K562 (cell line): ENCODE results near the gene AKR1D1. TPM values are rescaled to one million over a fixed set of nuclear protein-coding genes. Genes with fewer than 3 reads are reported as not detected.
A peak's percentile ranks its signal among the peaks of the same experiment; 100 is the strongest.

Source experiments
- ATAC-seq: fragments of 200-7000 bp; cut with Tn5 transposase; 3 replicates; pipeline ENCODE4 v1.9.1; 2020; ENCODE audit warnings: moderate library complexity
- BruUV-seq: library from RNA; stranded (reverse); fragments of 400-500 nt; replicated peaks from 2 replicates; lab custom pipeline; 2021; lab: Mats Ljungman, UMichigan
- CTCF ChIA-PET: fragments of 300-600 bp; formaldehyde crosslinking; extraction: SDS; loops from one replicate; lab custom pipeline; 2021; ENCODE audit warnings: low intra/inter-chr PET ratio; lab: Yijun Ruan, JAX
- POLR2A ChIA-PET: fragments of 300-600, 350-650 bp; sonication (Branson Sonifier 250); formaldehyde crosslinking; extraction: SDS; loops from one replicate; lab custom pipeline; 2021; ENCODE audit warnings: antibody characterized with exemption, inconsistent platforms; lab: Yijun Ruan, JAX
- DNase-seq, 4 experiments: peaks; one replicate each; pipeline versions ENCODE4 v3.0.0 to v3.0.0-alpha.2; 2011 to 2018; ENCODE audit warnings: low spot score in 3 of 4, mixed read lengths in 3 of 4; ENCODE audit errors: extremely low read depth in 1 of 4
- FAIRE-seq: peaks from 2 replicates; lab custom pipeline; 2011; peaks lifted over from hg19 to GRCh38; lab: Jason Lieb, UNC
- H2AFZ ChIP-seq: 2 replicates; pipeline ENCODE4 v1.6.0; 2011; ENCODE audit warnings: low read depth, low read length, control low read depth, inconsistent platforms
- H3K27ac ChIP-seq: fragments of 200-600 bp; 3 replicates; pipeline ENCODE4 v1.8.0; 2011; ENCODE audit warnings: low read depth, mild to moderate bottlenecking, control low read depth, inconsistent platforms, low read length, moderate library complexity, mixed read lengths; ENCODE audit errors: extremely low read depth
- H3K27me3 ChIP-seq, 2 experiments: fragments of 300-600 bp in 1 of 2; 2 replicates in 1 of 2; 3 replicates in 1 of 2; pipeline versions ENCODE4 v1.6.0 to v1.8.0; 2011; ENCODE audit warnings: inconsistent platforms in 2 of 2, low read length in 2 of 2, mild to moderate bottlenecking in 1 of 2, mixed read lengths in 1 of 2, moderate library complexity in 1 of 2; ENCODE audit not compliant: control insufficient read depth in 2 of 2, insufficient read depth in 2 of 2
- H3K36me3 ChIP-seq: fragments of 300-600 bp; 3 replicates; pipeline ENCODE4 v1.8.0; 2011; ENCODE audit warnings: mild to moderate bottlenecking, low read length, inconsistent platforms; ENCODE audit not compliant: control insufficient read depth, insufficient read depth
- H3K4me1 ChIP-seq, 2 experiments: fragments of 200-600 bp in 1 of 2; replicated peaks in 1 of 2; 2 replicates in 1 of 2; 3 replicates in 1 of 2; pipeline versions ENCODE4 v1.5.1 to v1.8.0; 2011; ENCODE audit warnings: inconsistent platforms in 2 of 2, low read length in 2 of 2, mild to moderate bottlenecking in 1 of 2, mixed read lengths in 1 of 2, moderate library complexity in 1 of 2; ENCODE audit not compliant: control insufficient read depth in 2 of 2, insufficient read depth in 2 of 2
- H3K4me2 ChIP-seq: 2 replicates; pipeline ENCODE4 v1.6.1; 2011; ENCODE audit warnings: low read length, control low read depth, inconsistent platforms, mixed read lengths; ENCODE audit not compliant: insufficient read depth
- H3K4me3 ChIP-seq: fragments of 200-600 bp; sonication (generic), shearing (Covaris generic); 2 replicates; pipeline ENCODE4 v1.5.1; 2016; ENCODE audit warnings: control low read depth, inconsistent platforms
- H3K79me2 ChIP-seq: fragments of 200-600 bp; 3 replicates; pipeline ENCODE4 v1.8.0; 2011; ENCODE audit warnings: low read length, inconsistent platforms; ENCODE audit not compliant: control insufficient read depth, insufficient read depth
- H3K9ac ChIP-seq, 2 experiments: 2 replicates each; pipeline versions ENCODE4 v1.6.0 to v1.6.1; 2011; ENCODE audit warnings: low read depth in 2 of 2, low read length in 2 of 2, control low read depth in 1 of 2, inconsistent platforms in 1 of 2, mild to moderate bottlenecking in 1 of 2, mixed read lengths in 1 of 2; ENCODE audit not compliant: insufficient read depth in 1 of 2
- H3K9me1 ChIP-seq: one replicate; pipeline ENCODE4 v1.6.0; 2011; ENCODE audit warnings: inconsistent platforms, mild to moderate bottlenecking, low read length, moderate library complexity; ENCODE audit not compliant: control insufficient read depth, insufficient read depth
- H3K9me3 ChIP-seq: replicated peaks from 2 replicates; pipeline ENCODE4 v1.5.1; 2011; ENCODE audit warnings: low read depth, low read length, inconsistent platforms; ENCODE audit not compliant: control insufficient read depth, insufficient read depth
- H4K20me1 ChIP-seq: replicated peaks from 2 replicates; pipeline ENCODE4 v1.6.1; 2011; ENCODE audit warnings: low read length, inconsistent platforms, mixed read lengths; ENCODE audit not compliant: control insufficient read depth, insufficient read depth
- BCL6 ChIP-seq: fragments of 250-450 bp; sonication (Bioruptor Pico); IDR thresholded peaks from 2 replicates; pipeline ENCODE4 v1.4.0; 2020
- FOSL1 ChIP-seq: fragments of 200-800 bp; sonication (Bioruptor generic); conservative IDR thresholded peaks from 2 replicates; pipeline ENCODE4 v1.6.1; 2016; ENCODE audit warnings: missing genetic modification characterization, missing compliant biosample characterization
- HEY1 ChIP-seq: fragments of 250-450 bp; sonication (Bioruptor Pico); IDR thresholded peaks from 2 replicates; pipeline ENCODE4 v1.5.0; 2020; ENCODE audit warnings: mild to moderate bottlenecking, moderate library complexity, borderline replicate concordance
- JUND ChIP-seq, 2 experiments: IDR thresholded peaks; 2 replicates in 1 of 2; 3 replicates in 1 of 2; pipeline ENCODE4 v1.6.1; 2011; ENCODE audit warnings: borderline replicate concordance in 2 of 2, low read depth in 2 of 2, low read length in 2 of 2, improper control_type of control experiment in 1 of 2, missing biosample characterization in 1 of 2, missing genetic modification characterization in 1 of 2, missing genetic modification reagents in 1 of 2
- MED1 ChIP-seq: sonication (generic); formaldehyde crosslinking; IDR thresholded peaks from 2 replicates; pipeline ENCODE4 v1.8.1; 2023; ENCODE audit warnings: missing genetic modification reagents, borderline replicate concordance
- POLR2AphosphoS5 ChIP-seq: IDR thresholded peaks from 2 replicates; pipeline ENCODE4 v1.6.1; 2011; ENCODE audit warnings: mild to moderate bottlenecking, low read depth, low read length, moderate library complexity; ENCODE audit not compliant: control insufficient read depth, insufficient read depth
- RBM34 ChIP-seq: fragments of 200-400 bp; formaldehyde crosslinking; IDR thresholded peaks from 2 replicates; pipeline ENCODE4 v1.6.1; 2018; ENCODE audit warnings: low read length, borderline replicate concordance; ENCODE audit not compliant: insufficient read depth
- RFX1 ChIP-seq: fragments of 450-650 bp; IDR thresholded peaks from 2 replicates; pipeline ENCODE4 v1.6.1; 2016; ENCODE audit warnings: mild to moderate bottlenecking, moderate library complexity
- RUNX1 ChIP-seq: sonication (generic); IDR thresholded peaks from 2 replicates; pipeline ENCODE4 v1.6.1; 2016; ENCODE audit warnings: antibody characterized with exemption, low read depth
- SMAD4 ChIP-seq: fragments of 250-450 bp; sonication (Bioruptor Pico); conservative IDR thresholded peaks from 2 replicates; pipeline ENCODE4 v1.8.0; 2021; ENCODE audit warnings: inconsistent platforms, mild to moderate bottlenecking, moderate library complexity
- SRSF9 ChIP-seq: fragments of 200-400 bp; formaldehyde crosslinking; IDR thresholded peaks from 2 replicates; pipeline ENCODE4 v1.6.1; 2017; ENCODE audit warnings: low read depth, low read length, borderline replicate concordance
- ZBTB7A ChIP-seq: IDR thresholded peaks from 2 replicates; pipeline ENCODE4 v1.6.1; 2011; ENCODE audit warnings: low read depth, mild to moderate bottlenecking, low read length, moderate library complexity, borderline replicate concordance; ENCODE audit not compliant: control insufficient read depth
- ZEB2 ChIP-seq: fragments of 450-650 bp; IDR thresholded peaks from 2 replicates; pipeline ENCODE4 v1.6.1; 2016
- WGBS: fragments of 100-300 bp; shearing (Covaris generic); methylation state at CpG from one replicate; pipeline ENCODE4 v1.1.6; 2016; ENCODE audit warnings: low coverage, mixed read lengths; ENCODE audit not compliant: insufficient coverage; ENCODE audit errors: missing lambda C conversion rate; 5-methylcytosine and 5-hydroxymethylcytosine counted together
- in situ Hi-C: fragments of 300-500 bp; cut with MboI; formaldehyde crosslinking; loops from 4 replicates; pipeline ENCODE4 v1.15.0; 2018; ENCODE audit warnings: inconsistent platforms, mixed read lengths
- intact Hi-C: fragments of 100-400 bp; cut with micrococcal nuclease; formaldehyde crosslinking; loops from 2 replicates; pipeline ENCODE4 v1.14.2; 2022
- polyA plus RNA-seq, 8 experiments: library from polyadenylated mRNA; depleted of rRNA in 4 of 8; stranded (reverse) in 5 of 8; unstranded in 3 of 8; fragments of >200 nt; fragmentation: Nextera tagmentation in 2 of 8; fragmentation: Illumina TruSeq in 1 of 8; extraction: Ambion mirVana in 2 of 8; extraction: Trizol in 1 of 8; gene quantifications; 2 replicates each; pipeline versions ENCODE4 v1.2.1 to v1.2.3, GENCODE V29; 2011 to 2014; ENCODE audit warnings: inconsistent platforms in 1 of 8, missing spikeins in 1 of 8
- total RNA-seq, 7 experiments: library from RNA; depleted of rRNA in 6 of 7; stranded (reverse); fragments of >200 nt in 6 of 7; fragmentation: Illumina TruSeq in 2 of 7; extraction: Trizol in 2 of 7; gene quantifications; 2 replicates each; pipeline versions ENCODE4 v1.2.1 to v1.2.3, GENCODE V29; 2011 to 2021; ENCODE audit warnings: low replicate concordance in 1 of 7
- TF ChIP-seq, protein P1 (sequence below): fragments of 450-650 bp; IDR thresholded peaks from 2 replicates; pipeline ENCODE4 v1.6.1; 2016; ENCODE audit warnings: missing biosample characterization, missing genetic modification characterization
- TF ChIP-seq, protein P2 (sequence below): fragments of 450-650 bp; IDR thresholded peaks from 2 replicates; pipeline ENCODE4 v1.6.1; 2016; ENCODE audit warnings: borderline replicate concordance
- TF ChIP-seq, protein P3 (sequence below), 2 experiments: fragments of 450-650 bp in 1 of 2; IDR thresholded peaks; 2 replicates each; pipeline ENCODE4 v1.6.1; 2011 to 2017; ENCODE audit warnings: low read depth in 2 of 2, antibody characterized with exemption in 1 of 2, borderline replicate concordance in 1 of 2, low read length in 1 of 2, mild to moderate bottlenecking in 1 of 2, mixed read lengths in 1 of 2; ENCODE audit not compliant: control insufficient read depth in 1 of 2

AKR1D1 gene
- total and polyA plus RNA-seq, 9 of the 15 experiments (the other 6 are each of a cell fraction or from before 2014, with no cell fraction given) = not detected

DNA sequence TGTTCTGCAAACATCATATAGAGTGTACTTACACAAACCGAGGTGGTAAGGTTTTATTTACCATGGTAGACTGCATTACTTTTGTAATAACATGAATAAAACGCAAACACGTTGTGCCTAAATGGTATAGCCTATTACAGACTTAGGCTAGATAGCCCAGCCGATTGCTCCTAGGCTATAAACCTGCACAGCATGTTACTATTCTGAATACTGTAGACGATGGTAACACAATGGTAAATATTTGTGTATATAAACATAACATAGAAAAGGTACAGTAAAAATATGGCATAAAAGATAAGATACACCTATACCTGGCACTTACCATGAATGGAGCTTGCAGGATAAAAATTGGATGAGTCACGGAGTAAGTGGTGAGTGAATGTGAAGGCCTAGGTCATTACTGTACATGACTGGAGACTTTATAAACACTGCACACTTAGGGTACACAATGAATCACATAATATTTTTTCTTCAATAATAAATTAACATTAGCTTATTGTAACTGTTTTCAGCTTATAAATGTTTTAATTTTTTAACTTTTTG, 16.3 kb downstream of the AKR1D1 start:
- DNase-seq (no peak), ATAC-seq (0 out of 3 replicates have a peak, but pooled peaks have one; percentile 36), FAIRE-seq (no peak)
- Histone ChIP-seq H3K4me1 (no peaks in the 10 kb centered on the region), H3K27ac (no peak overlapping the region), H3K9ac (no peak overlapping the region), H3K9me1 (no peaks in the 10 kb centered on the region), H3K4me3 (no peak overlapping the region), H3K27me3 (peaks cover 7 to 13% of the 10 kb centered on the region in 2 experiments; a peak in 3 of 5 replicates), H3K9me3 (no peaks in the 10 kb centered on the region), H4K20me1 (no peaks in the 10 kb centered on the region), H3K36me3 (no peaks in the 10 kb centered on the region), H3K79me2 (no peaks in the 10 kb centered on the region), H2AFZ (no peak overlapping the region), H3K4me2 (no peak overlapping the region)
- intact Hi-C loops = no loop called here
- no TSS peak for BruUV-seq
- WGBS = 1% methylated on average over 6 of the region's 6 CpGs
- CTCF ChIA-PET = no interaction called here
- POLR2A ChIA-PET = interaction anchor here (0.6 kb wide), 1 partner anchor 169 kb away, joined by 3 read pairs; no protein-coding TSS in a partner anchor
- in situ Hi-C loops = no loop called here
- TF ChIP-seq RUNX1 (no peak), JUND (IDR thresholded peaks at IDR 0.05; ENCODE audit: borderline replicate concordance, low read depth, low read length) (peak; percentile 32; the same call in 1 of the 2 replicates), JUND (tag; IDR thresholded peaks at IDR 0.05; ENCODE audit: borderline replicate concordance, low read depth, low read length) (0 out of 3 replicates have a peak, but pooled peaks have one; percentile 42), BCL6 (no peak), FOSL1 (tag) (peak; percentile 76), ZBTB7A (no peak), RFX1 (peak; percentile 4; the same call in 1 of the 2 replicates), SMAD4 (CRISPR knock-in tag) (no peak), ZEB2 (no peak), POLR2AphosphoS5 (no peak), MED1 (CRISPR knock-in tag) (no peak), RBM34 (no peak), HEY1 (CRISPR knock-in tag) (no peak), SRSF9 (no peak)
- TF ChIP-seq, protein P1, sequence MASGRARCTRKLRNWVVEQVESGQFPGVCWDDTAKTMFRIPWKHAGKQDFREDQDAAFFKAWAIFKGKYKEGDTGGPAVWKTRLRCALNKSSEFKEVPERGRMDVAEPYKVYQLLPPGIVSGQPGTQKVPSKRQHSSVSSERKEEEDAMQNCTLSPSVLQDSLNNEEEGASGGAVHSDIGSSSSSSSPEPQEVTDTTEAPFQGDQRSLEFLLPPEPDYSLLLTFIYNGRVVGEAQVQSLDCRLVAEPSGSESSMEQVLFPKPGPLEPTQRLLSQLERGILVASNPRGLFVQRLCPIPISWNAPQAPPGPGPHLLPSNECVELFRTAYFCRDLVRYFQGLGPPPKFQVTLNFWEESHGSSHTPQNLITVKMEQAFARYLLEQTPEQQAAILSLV (tag) = no peak
- TF ChIP-seq, protein P2, sequence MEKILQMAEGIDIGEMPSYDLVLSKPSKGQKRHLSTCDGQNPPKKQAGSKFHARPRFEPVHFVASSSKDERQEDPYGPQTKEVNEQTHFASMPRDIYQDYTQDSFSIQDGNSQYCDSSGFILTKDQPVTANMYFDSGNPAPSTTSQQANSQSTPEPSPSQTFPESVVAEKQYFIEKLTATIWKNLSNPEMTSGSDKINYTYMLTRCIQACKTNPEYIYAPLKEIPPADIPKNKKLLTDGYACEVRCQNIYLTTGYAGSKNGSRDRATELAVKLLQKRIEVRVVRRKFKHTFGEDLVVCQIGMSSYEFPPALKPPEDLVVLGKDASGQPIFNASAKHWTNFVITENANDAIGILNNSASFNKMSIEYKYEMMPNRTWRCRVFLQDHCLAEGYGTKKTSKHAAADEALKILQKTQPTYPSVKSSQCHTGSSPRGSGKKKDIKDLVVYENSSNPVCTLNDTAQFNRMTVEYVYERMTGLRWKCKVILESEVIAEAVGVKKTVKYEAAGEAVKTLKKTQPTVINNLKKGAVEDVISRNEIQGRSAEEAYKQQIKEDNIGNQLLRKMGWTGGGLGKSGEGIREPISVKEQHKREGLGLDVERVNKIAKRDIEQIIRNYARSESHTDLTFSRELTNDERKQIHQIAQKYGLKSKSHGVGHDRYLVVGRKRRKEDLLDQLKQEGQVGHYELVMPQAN = no peak
- TF ChIP-seq, protein P3, sequence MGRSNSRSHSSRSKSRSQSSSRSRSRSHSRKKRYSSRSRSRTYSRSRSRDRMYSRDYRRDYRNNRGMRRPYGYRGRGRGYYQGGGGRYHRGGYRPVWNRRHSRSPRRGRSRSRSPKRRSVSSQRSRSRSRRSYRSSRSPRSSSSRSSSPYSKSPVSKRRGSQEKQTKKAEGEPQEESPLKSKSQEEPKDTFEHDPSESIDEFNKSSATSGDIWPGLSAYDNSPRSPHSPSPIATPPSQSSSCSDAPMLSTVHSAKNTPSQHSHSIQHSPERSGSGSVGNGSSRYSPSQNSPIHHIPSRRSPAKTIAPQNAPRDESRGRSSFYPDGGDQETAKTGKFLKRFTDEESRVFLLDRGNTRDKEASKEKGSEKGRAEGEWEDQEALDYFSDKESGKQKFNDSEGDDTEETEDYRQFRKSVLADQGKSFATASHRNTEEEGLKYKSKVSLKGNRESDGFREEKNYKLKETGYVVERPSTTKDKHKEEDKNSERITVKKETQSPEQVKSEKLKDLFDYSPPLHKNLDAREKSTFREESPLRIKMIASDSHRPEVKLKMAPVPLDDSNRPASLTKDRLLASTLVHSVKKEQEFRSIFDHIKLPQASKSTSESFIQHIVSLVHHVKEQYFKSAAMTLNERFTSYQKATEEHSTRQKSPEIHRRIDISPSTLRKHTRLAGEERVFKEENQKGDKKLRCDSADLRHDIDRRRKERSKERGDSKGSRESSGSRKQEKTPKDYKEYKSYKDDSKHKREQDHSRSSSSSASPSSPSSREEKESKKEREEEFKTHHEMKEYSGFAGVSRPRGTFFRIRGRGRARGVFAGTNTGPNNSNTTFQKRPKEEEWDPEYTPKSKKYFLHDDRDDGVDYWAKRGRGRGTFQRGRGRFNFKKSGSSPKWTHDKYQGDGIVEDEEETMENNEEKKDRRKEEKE (IDR thresholded peaks at IDR 0.05; ENCODE audit: borderline replicate concordance in 1 of 2, control insufficient read depth in 1 of 2, low read depth in 2 of 2, low read length in 1 of 2) = no peak
